Heart left ventricle (tissue), 13 donors: Measurements from ENCODE around the gene RHPN2.
"Not testable (repeated sequence)": the region's sequence is repeated elsewhere in the genome, so short reads cannot be mapped to it uniquely, and the experiment has no call there.

Experiments
- POLR2A ChIP-seq, 2 donors: fragments of 450-650 bp; IDR thresholded peaks; one replicate each; pipeline ENCODE4 v1.6.1; 2017; ENCODE audit warnings: antibody characterized with exemption in 2 of 2, mild to moderate bottlenecking in 2 of 2, moderate library complexity in 2 of 2
- TF ChIP-seq, protein P1 (sequence below), 12 donors: fragments of 200-600 bp; sonication (generic) in 4 of 12; IDR thresholded peaks; one replicate each; pipeline versions ENCODE4 v1.5.0 to v1.8.0; 2018 to 2022; ENCODE audit warnings: antibody characterized with exemption in 12 of 12, mild to moderate bottlenecking in 5 of 12
- donor health status: ischemic (EF 13 %, LVEDD 7.1; RV severe dilation, severe dysfunction).
- donor health status: DM: no; HTN: yes; CAD: no.
- donor health status: DM: no; HTN: no; CAD: no.
- donor health status: ischemic (EF 25% LVEDD 6.9; RV normal size, moderate dysfunction).
- donor health status: ischemic (EF 25% LVEDD 5.7; RV mildly dilated, moderate dysfunction).
- donor health status: ischemic (EF 35%, LVEDD 5.7; RV mildly dilated, moderate dysfunction).
- donor health status: nonischemic (EF 11% LVEDD 7.7; RV severe dilation, severe dysfunction).
- donor health status: DM: yes; HTN: yes; CAD: no.
- donor health status: PGD.
- donor health status: ischemic (EF 29% LVEDD 5.4; RV normal size, mild dysfunction).
- donor health status: nonischemic (EF 23%, LVEDD 6.1; RV moderate dilation, normal function).

- TF ChIP-seq, protein P1, sequence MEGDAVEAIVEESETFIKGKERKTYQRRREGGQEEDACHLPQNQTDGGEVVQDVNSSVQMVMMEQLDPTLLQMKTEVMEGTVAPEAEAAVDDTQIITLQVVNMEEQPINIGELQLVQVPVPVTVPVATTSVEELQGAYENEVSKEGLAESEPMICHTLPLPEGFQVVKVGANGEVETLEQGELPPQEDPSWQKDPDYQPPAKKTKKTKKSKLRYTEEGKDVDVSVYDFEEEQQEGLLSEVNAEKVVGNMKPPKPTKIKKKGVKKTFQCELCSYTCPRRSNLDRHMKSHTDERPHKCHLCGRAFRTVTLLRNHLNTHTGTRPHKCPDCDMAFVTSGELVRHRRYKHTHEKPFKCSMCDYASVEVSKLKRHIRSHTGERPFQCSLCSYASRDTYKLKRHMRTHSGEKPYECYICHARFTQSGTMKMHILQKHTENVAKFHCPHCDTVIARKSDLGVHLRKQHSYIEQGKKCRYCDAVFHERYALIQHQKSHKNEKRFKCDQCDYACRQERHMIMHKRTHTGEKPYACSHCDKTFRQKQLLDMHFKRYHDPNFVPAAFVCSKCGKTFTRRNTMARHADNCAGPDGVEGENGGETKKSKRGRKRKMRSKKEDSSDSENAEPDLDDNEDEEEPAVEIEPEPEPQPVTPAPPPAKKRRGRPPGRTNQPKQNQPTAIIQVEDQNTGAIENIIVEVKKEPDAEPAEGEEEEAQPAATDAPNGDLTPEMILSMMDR (IDR thresholded peaks at IDR 0.05), result not testable (repeated sequence)
- not testable (repeated sequence) for TF ChIP-seq POLR2A (IDR thresholded peaks at IDR 0.05)
These were observed 76.4 kb downstream of the RHPN2 start for GRCh38 chr19:32988254-32988653.
